Stimulated activated CD4-positive, alpha-beta T cell treated with anti-CD3 and anti-CD28 coated beads, Interleukin-1b, Interleukin-23, amount 100 ng/mL, for 4 hours (primary cell): ENCODE data around the gene RRAD.
"Not testable (repeated sequence)": the region's sequence is repeated elsewhere in the genome, so short reads cannot be mapped to it uniquely, and the experiment has no call there.

Experiments
- DNase-seq, 2 donors: peaks; one replicate each; pipeline ENCODE4 v3.0.0-alpha.2; 2020; ENCODE audit warnings: low read depth in 2 of 2

Gene RRAD

DNA sequence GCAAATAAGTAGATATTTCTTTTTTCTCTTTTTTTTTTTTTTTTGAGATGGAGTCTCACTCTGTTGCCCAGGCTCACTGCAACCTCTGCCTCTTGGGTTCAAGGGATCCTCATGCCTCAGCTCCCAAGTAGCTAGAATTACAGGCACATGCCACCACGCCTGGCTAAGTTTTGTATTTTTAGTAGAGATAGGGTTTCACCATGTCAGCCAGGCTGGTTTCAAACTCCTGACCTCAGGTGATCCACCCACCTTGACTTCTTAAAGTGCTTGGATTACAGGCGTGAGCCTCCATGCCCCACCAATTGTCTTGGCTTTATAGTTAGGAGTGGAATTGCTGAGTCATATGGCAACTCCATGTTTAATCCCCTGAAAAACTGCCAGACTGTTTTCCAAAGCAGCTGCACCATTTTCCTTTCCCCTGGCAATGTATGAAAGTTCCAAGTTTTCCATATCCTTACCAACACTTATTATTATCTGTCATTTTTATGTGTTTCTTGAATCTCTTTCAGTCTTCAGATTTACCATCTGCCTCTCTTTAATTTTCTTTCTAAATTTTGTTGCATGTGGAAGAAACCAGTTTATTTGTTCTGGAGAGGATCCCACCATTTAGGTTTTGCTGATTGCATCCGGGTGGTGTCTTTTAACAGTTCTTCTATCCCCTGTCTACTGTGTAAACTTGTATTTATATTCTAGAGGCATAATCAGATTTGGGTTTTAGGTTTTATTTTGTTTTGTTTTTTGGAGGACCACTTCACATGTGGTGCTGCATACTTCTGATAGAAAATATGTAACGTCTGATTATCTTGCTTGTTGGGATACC lies 25.8 kb upstream of the RRAD start:
- no peak for DNase-seq

DNA sequence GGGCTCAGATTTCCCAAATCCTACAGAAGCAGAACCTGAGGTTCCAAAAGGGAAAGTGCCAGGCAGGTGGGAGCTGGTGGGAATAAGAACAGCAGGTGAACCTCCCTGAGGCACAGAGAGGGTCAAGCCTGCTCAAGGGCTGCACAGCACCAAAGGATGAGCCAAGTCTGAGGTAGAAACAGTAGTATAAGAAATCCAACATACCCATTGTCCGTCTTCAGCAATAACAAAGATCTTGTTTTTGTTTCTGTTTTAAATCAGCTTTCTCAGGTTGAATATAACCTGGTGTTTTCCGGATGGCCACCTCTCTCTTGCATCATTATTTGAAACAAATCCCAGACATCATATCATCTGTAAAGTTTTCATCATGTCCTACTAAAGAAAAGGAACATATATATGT lies 25.1 kb upstream of the RRAD start:
- DNase-seq, result no peak

DNA sequence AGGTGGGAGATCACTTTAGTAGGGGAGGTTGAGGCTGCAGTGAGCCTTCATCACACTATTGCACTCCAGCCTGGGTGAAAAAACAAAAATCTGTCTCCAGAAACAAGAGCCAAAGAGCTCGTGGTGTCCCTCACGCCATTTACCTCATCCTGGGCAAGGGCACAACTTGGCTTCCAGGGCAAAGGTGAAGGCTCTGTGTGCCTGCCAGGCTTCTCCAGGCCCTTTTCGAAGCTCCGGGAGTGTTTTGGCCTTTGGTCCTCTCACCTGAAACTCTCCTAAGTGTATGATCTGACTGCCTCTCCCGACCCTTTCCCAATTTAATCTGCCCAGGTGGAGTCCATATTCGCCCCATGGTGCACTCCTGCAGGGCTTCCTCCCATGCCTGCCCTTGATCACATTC lies 24.1 kb upstream of the RRAD start:
- DNase-seq, result no peak

DNA sequence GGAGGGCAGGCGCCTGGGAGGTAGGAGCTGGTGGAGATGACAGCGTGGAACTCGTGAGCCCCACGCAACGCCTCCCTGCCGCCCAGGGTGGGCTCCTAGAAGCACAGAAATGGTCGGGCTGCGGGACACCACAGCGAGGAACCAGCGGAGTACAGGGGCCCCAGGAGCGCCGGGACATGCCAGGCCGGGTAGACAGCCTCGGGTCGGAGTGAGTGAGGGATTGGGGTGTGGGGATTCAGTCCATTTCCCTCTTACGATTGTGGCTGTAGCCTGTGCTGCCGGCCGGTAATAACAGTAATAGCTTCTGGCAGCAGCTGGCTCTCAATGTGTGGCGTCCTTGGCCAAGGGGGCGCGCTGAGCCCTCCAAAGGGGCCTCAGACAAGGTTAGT lies 23.5 kb upstream of the RRAD start:
- DNase-seq, result no peak

DNA sequence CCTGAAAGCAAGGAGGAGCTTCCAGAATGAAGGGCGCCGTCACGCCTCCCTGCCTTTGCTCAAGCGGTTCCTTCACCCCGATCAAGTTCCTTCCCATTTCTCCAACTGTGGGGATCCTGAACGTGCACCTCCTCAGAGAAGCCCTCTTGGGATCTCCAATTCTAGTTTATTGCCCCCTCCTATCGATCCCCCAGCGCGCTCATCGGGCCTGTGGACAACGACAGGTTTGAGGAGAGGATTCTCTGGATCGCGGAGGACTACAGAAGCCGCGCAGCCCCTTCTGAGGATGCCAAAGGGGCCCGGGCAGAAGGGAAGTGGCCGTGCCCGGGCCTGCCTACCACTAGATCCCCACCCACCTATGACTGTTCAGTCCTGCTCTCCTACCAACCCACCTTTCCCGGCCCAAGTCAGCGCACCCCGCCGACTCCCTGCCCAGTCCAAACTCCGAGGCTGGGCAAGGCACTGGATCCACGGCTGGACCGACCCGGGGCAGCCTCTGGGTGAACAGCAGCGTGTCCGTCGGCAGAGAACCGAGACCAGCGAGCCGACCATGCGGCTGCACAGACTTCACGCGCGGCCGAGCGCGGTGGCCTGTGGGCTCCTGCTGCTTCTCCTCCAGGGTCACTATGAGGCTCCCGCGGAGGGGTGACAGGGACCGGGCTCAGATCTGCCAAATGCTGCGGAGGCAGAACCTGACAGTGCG lies 22.9 kb upstream of the RRAD start:
- DNase-seq, result no peak

DNA sequence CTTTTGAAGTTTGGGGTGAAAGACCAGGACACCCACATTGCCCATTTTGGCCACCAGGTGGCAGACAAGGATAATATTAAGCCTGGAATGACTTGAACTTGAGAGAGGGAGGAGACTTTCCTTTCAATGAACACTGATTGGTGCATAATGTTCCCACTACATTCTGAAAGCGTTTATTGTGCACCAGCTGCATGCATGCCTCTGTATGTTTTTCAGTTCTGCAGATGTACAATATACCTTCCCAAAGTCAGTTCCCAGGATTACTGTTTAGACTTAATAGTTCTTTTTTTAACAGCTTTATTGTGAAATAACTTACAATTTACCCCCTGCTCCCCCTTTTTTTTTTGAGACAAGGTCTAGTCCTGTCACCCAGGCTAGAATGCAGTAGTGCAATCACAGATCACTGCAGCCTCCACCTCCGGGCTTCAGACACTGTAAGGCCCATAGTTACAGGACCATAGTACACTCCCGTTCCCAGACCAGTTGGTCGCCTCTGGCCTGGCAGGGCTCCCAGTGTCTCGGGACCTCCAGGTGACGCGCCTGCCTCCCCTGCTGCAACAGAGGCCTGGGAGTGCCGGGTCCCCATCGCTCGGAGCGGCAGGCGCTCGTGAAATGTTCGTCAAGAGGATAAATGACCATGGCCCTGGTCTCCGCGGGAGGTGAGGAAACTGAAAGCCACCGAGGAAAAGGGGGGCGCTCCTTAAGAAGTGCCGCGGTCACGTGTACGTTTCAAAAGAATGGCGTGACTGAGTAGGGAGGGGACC lies 22.1 kb upstream of the RRAD start:
- DNase-seq, result peak; percentile 74 to 78

DNA sequence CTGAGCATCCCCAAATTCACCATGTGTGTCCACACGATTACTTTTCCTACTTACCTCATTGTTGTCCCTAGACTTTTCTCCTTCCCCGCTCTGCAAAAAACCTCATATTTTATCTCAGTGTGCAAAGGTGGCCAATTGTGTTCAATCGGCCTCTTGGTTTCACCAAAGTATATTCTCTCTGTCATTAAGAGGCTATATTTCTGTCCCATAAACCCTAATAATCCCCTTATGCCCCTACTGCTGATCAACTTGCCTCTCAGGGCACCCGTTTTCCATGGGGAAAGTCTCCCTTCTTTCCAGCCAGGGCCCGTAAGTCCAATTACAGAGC lies 21.6 kb upstream of the RRAD start:
- DNase-seq, result no peak

DNA sequence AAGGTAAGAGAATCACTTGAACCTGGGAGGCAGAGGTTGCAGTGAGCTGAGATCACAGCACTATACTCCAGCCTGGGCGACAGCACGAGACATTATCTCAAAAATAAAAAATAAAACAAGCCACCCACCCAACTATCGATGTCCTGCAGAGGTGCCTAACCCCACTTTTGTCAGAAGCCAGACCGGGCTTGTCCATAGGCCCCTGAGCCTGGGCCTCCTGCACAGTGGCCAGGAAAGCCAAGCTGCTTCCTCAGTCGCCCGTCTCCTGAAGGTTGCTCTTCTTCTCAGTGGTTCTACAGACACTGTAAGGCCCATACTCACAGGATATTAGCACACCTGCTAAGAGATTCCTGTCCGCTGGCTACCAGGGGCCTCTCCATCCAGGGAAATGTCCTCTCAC lies 21.2 kb upstream of the RRAD start:
- DNase-seq, result no peak

DNA sequence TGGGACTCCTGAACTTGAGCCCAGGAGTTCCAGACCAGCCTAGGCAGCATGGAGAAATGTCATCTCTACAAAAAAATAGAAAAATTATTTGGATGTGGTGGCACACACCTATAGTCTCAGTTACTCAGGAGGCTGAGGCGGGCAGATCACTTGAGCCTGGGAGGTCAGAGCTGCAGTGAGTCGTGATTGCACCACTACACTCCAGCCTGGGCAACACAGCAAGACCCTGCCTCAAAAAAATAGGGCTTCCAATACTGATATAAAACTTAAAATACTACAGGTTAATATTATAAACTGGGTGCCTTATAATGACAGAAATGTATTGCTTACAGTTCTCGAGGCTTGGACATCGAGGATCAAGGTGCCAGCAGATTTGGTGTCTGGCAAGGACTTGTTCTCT lies 20.6 kb upstream of the RRAD start:
- DNase-seq, result no peak

DNA sequence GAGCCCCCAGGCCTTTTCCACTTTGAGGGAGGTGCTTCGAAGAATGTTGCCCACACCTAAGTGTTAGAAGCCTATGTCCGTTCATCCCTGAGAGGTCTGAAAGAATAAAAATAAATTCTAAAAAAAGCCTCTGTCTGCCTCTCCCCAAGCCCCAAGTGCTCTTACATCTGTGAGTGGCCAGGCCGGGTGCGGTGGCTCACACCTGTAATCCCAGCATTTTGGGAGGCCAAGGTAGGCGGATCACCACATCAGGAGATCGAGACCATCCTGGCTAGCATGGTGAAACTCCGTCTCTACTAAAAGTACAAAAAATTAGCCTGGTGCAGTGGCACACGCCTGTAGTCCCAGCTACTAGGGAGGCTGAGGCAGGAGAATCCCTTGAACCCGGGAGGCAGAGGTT lies 19.6 kb upstream of the RRAD start:
- DNase-seq, result not testable (repeated sequence)

DNA sequence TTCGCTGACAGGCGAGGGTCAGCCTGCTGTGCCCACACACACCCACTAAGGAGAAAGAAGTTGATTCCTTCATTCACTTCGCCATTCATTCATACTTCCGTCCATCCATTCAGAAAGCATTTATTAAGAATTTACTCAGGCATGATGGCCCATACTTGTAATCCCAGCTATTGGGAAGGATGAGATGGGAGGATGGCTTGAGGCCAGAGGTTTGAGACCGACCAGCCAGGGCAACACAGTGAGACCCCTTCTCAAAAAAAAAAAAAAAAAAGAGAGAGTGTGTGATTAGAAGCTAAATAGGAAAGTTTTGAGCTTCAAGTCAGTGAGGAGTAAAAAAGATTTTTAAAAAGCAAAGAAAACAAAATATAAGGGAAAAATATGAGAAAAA lies 18.7 kb upstream of the RRAD start:
- no peak for DNase-seq

DNA sequence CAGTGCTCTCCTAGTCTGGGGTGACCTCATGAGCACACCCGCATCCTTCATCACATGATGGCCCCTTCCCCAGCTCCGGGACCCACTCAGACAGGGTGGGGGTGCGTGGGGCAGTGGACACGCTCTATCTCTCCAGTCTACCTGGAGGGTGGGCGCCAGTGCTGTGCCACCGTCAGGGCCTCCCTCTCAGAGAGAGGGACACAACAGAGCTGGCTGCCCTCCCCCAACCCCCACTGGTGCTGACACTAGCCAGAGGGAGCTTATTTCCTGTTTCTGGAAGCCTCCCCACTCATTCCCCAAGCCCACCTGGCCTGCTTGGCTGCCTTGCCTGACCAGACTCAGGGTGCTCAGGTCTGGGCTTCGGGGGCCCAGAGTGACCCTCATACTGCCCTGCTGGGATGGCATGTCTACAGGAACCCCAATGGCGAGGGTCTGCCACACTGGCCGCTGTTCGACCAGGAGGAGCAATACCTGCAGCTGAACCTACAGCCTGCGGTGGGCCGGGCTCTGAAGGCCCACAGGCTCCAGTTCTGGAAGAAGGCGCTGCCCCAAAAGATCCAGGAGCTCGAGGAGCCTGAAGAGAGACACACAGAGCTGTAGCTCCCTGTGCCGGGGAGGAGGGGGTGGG lies 18.2 kb upstream of the RRAD start:
- DNase-seq, result no peak

DNA sequence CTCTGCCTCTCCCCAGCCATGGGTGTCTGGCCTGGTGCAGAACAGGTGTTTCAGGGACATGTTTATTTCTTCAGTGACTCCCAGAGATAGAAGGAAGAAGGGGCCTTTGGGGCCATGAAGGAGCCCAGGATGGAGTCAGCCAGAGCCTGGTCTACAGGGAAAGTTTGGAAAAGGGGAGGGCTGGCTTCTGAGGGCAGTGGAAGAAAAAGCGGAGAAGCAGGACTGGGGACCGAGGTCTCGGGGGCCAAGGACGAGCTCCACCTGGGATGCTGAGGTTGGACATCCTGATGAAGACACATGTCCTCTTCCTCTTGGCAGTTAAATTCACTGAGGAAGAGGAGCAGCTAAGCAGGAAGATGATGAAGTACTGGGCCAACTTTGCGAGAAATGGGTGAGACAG lies 17.6 kb upstream of the RRAD start:
- DNase-seq, result no peak

DNA sequence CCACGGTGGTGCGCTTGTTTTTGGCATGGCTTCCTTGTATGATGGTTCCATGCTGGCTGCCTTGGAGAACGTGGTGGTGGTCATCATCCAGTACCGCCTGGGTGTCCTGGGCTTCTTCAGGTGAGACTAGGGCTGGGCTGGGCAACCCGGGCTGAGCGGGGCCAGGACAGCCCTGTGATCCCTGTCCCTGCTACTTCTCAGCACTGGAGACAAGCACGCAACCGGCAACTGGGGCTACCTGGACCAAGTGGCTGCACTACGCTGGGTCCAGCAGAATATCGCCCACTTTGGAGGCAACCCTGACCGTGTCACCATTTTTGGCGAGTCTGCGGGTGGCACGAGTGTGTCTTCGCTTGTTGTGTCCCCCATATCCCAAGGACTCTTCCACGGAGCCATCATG lies 14.9 kb upstream of the RRAD start:
- DNase-seq, result no peak

DNA sequence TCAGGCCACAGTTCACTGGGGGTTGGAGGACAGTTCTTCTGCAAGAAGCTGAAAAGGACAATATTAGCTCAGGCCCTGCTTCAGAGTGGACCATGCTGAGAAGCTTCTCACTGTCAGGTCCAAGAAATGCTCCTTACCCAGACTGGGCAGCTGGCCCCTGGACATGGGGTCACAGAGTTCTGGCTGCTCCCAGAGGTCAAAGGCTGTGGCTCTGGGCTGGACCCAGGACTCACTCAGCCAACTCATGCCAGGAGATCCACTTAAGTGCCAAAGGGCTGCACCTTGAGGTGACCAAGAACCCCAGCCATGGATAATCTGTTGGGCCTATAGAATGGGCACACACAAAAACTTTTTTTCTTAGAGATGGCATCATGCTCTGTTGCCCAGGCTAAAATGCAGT lies 14.0 kb upstream of the RRAD start:
- no peak for DNase-seq

DNA sequence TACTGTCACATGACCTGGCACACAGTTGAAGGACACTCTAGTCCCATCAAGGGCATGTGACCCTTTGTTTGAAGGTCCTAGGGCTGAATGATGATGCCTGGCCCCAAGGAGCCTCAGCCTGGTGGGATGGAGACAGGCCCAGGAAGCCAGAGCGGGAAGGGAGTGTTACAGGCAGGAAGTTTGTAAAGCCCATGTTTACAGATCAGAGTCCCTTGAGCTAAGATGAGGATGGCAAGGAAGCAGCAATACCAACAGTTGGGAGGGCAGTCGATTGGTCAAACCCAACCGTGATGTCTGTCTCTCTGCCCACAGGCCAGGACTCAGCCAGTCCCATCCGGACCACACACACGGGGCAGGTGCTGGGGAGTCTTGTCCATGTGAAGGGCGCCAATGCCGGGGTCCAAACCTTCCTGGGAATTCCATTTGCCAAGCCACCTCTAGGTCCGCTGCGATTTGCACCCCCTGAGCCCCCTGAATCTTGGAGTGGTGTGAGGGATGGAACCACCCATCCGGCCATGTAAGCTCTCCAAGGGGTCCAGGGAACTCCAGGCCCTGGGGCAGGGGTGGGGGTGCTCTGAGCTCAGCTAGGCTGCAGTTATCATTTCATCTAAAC lies 12.5 kb upstream of the RRAD start:
- no peak for DNase-seq

DNA sequence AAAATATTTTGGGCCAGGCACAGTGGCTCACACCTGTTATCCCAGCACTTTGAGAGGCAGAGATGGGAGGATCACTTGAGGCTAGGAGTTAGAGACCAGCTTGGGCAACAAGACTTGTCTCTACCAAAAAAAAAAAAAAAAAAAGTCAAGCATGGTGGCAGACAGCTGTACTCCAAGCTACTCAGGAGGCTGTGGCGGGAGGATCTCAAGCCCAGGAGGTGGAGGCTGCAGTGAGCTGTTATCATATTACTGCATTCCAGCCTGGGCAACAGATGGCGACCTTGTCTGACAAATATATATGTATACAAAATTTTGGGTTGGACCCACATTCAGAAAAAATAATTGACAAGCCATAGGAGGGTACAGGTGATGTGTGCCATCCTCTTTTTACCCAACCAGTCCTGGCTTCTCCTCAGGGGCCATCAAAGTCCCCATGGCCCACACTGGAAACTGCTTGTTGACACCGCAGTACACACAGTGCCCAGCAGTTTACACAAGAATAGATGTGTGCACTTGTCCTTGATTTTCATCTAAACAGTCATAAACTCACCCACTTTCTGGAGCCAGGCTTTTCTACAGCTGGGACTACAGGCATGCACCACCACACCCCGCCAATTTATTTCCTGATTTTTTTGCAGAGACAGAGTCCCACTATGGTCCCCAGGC lies 11.7 kb upstream of the RRAD start:
- no peak for DNase-seq

DNA sequence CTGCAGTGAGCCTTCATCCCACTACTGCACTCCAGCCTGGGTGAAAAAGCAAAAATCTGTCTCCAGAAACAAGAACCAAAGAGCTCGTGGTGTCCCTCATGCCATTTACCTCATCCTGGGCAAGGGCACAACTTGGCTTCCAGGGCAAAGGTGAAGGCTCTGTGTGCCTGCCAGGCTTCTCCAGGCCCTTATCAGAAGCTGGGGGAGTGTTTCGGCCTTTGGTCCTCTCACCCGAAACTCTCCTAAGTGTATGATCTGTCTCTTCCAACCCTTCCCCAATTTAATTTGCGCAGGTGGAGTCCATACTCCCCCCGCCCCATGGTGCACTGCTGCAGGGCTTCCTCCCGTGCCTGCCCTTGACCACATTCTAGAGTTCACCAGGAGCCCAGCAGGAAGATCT lies 11.1 kb upstream of the RRAD start:
- no peak for DNase-seq

DNA sequence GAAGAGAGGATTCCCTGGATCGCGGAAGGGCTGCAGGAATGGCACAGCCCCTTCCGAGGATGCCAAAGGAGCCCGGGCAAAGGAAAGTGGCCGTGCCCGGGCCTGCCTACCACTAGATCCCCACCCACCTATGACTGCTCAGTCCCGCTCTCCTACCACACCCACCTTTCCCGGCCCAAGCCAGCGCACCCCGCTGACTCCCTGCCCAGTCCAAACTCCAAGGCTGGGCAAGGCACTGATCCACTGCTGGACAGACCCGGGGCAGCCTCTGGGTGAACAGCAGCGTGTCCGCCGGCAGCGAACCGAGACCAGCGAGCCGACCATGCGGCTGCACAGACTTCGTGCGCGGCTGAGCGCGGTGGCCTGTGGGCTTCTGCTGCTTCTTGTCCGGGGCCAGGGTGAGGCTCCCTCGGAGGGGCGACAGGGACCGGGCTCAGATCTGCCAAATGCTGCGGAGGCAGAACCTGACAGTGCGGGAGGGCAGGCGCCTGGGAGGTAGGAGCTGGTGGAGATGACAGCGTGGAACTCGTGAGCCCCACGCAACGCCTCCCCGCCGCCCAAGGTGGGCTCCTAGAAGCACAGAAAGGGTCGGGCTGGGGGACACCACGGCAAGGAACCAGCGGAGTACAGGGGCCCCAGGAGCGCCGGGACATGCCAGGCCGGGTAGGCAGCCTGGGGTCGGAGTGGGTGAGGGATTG lies 10.1 kb upstream of the RRAD start, which contains the start of gene CES2:
Gene CES2 (plus strand): TSS at position 203 of the 698 bp plus-strand sequence. CDS start 120 bp downstream, at position 323.
- no peak for DNase-seq

DNA sequence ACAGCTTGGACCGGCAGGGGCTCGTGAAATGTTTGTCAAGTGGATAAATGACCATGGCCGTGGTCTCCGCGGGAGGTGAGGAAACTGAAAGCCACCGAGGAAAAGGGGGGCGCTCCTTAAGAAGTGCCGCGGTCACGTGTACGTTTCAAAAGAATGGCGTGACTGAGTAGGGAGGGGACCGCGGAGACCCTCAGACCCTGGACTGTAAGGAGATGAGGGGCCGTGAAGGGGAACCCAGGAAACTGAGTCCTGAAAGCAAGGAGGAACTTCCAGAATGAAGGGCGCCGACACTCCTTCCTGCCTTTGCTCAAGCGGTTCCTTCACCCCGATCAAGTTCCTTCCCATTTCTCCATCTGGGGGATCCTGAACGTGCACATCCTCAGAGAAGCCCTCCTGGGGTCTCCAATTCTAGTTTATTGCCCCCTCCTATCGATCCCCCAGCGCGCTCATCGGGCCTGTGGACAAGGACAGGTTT lies 9.5 kb upstream of the RRAD start:
- not testable (repeated sequence) for DNase-seq
